Fibroblast of lung (primary cell): ENCODE measurements around the gene CCIN.

Source experiments
- CTCF ChIP-seq, 2 donors: IDR thresholded peaks in 1 of 2; conservative IDR thresholded peaks in 1 of 2; 1 replicate in 1 of 2; 2 replicates in 1 of 2; pipeline ENCODE4 v1.5.1; 2011 to 2012; ENCODE audit warnings: low read length in 2 of 2, control low read depth in 1 of 2, inconsistent platforms in 1 of 2, low read depth in 1 of 2, mild to moderate bottlenecking in 1 of 2
- EZH2 ChIP-seq: IDR thresholded peaks from 2 replicates; pipeline ENCODE4 v1.5.1; 2012; ENCODE audit warnings: low read length, control low read depth, mild to moderate bottlenecking; ENCODE audit errors: missing control alignments

DNA sequence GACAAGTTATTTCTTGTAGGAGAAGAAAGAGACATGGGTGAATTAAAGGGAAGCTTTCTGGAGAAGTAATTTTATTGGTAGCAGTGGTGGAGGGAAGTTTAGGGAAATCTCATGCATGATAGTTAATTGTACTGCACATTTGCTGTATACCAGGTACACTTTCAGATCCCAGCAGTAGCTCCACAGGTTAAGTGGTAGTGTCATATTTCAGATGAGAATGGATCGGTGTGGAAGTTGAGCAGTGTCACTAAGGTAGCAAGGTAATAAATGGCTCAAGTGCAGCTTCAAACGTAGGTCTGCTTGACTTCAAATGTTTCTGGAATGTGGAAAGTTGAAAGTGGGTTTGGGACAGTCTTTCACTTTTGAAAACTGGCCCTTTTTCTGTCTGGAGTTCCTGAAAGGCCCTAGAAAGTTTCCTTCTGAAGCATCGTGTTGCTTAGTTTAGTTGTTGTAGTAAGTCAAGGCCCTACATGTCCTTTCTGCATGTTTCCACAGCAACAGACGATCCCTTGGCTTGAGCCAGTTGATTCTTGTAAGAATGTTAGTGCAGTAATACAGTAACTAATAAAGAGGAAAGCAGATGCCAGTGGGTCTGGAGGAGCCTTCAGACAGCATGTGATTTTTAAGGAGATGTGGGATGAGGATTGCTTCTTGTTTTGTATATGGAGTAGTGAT, 25.3 kb downstream of the CCIN start:
- TF ChIP-seq EZH2 (no peak), CTCF (conservative IDR thresholded peaks at IDR 0.05 in 1 of 2, IDR thresholded peaks at IDR 0.05 in 1 of 2; ENCODE audit: low read depth in 1 of 2, low read length in 2 of 2) (no peak)
